Psoas muscle (tissue), 8 donors: Measurements from ENCODE around the gene ELMO2. TPM values are rescaled to one million over a fixed set of nuclear protein-coding genes. Genes with fewer than 3 reads are reported as not detected.
"Not testable (repeated sequence)": the region's sequence is repeated elsewhere in the genome, so short reads cannot be mapped to it uniquely, and the experiment has no call there.

Experiments
- ATAC-seq, 4 donors: fragments of 200-7000 bp; cut with Tn5 transposase; one replicate each; pipeline ENCODE4 v1.9.1; 2020; ENCODE audit warnings: moderate library complexity in 3 of 4, mild to moderate bottlenecking in 2 of 4
- DNase-seq, 2 donors: peaks; one replicate each; pipeline ENCODE4 v3.0.0-alpha.2; 2020
- H3K27ac ChIP-seq: fragments of 200-600 bp; one replicate; pipeline ENCODE4 v1.8.0; 2022
- H3K27me3 ChIP-seq, 3 donors: fragments of 200-600 bp in 1 of 3; one replicate each; pipeline versions ENCODE4 v1.6.1 to v1.8.0; 2013 to 2022; ENCODE audit warnings: low read length in 2 of 3, mild to moderate bottlenecking in 2 of 3, moderate library complexity in 1 of 3; ENCODE audit not compliant: insufficient read depth in 3 of 3
- H3K36me3 ChIP-seq, 2 donors: fragments of 200-600 bp in 1 of 2; one replicate each; pipeline versions ENCODE4 v1.6.1 to v1.8.0; 2013 to 2022; ENCODE audit warnings: low read depth in 1 of 2, mild to moderate bottlenecking in 1 of 2, moderate library complexity in 1 of 2; ENCODE audit not compliant: insufficient read depth in 1 of 2
- H3K4me1 ChIP-seq: fragments of 200-600 bp; one replicate; pipeline ENCODE4 v1.8.0; 2022
- H3K4me3 ChIP-seq: fragments of 200-600 bp; one replicate; pipeline ENCODE4 v1.8.0; 2022; ENCODE audit warnings: mild to moderate bottlenecking
- H3K9me3 ChIP-seq: fragments of 200-600 bp; one replicate; pipeline ENCODE4 v1.8.0; 2022
- CTCF ChIP-seq: fragments of 200-600 bp; IDR thresholded peaks from one replicate; pipeline ENCODE4 v1.8.0; 2022; ENCODE audit warnings: antibody characterized with exemption
- WGBS, 3 donors: extraction: QIAGEN DNeasy Blood & Tissue Kit; methylation state at CpG; one replicate each; pipeline versions ENCODE4 v1.1.6 to v1.1.7; 2013; 5-methylcytosine and 5-hydroxymethylcytosine counted together
- intact Hi-C, 2 donors: fragments of 100-400 bp; cut with DNase I; formaldehyde crosslinking; loops; one replicate each; pipeline versions ENCODE4 v1.11.0 to v1.14.2; 2022
- polyA plus RNA-seq, 3 donors: library from polyadenylated mRNA; stranded (reverse); fragments of 200-250 nt; gene quantifications; one replicate each; pipeline ENCODE4 v1.2.3, GENCODE V29; 2013
- total RNA-seq, 4 donors: library from RNA; stranded (reverse); fragmentation: NEBNext Ultra II Directional in 2 of 4; extraction: Animal tissue kit (Norgen Biotek cat#: 25700) in 2 of 4; gene quantifications; one replicate each; pipeline versions ENCODE4 v1.2.1 to v1.2.4, GENCODE V29; 2021 to 2023
- donor health status: healthy with polysubstance abuse.
- donor health status: DM: no; HTN: no; CAD: no; lungs with moderate emphysema.
- donor health status: Bipolar disorder and iron deficiency.
- donor health status: healthy.
- donor health status: DM: yes; HTN: yes; CAD: no.
- donor health status: DM: no; HTN: no; CAD: no.
- donor health status: DM: no; HTN: no; CAD: no.
- donor health status: DM: yes; HTN: yes; CAD: no.

ELMO2 gene
- total and polyA plus RNA-seq, 7 donors, result 21.2 to 60.7 (median 40.3) TPM

GRCh38 chr20:46393967-46394366 is 12.4 kb downstream of the ELMO2 start:
- DNase-seq (no peak), ATAC-seq (no peak)
- no peaks in the 10 kb centered on the region for H3K9me3 ChIP-seq
- peaks cover 22 to 91% of the 10 kb centered on the region in 2 donors for H3K36me3 ChIP-seq
- intact Hi-C loops, result no loop called here
- WGBS, 3 donors, result 77 to 78% (median 77%) methylated on average over 6 of the region's 6 CpGs
- no peak for TF ChIP-seq CTCF
- H3K4me3 ChIP-seq, result no peak overlapping the region
- no peaks in the 10 kb centered on the region for H3K27me3 ChIP-seq
- H3K4me1 ChIP-seq, result peaks cover 12% of the 10 kb centered on the region
- H3K27ac ChIP-seq, result no peak overlapping the region

- DNase-seq, result peak; percentile 66 to 87
- Histone ChIP-seq H3K27ac (peak overlapping the region; percentile 42), H3K27me3 (no peaks in the 10 kb centered on the region), H3K4me1 (no peaks in the 10 kb centered on the region), H3K4me3 (no peak overlapping the region), H3K9me3 (no peaks in the 10 kb centered on the region), H3K36me3 (peaks cover 37 to 98% of the 10 kb centered on the region in 2 donors)
- WGBS, 3 donors, result 39 to 66% (median 53%) methylated on average over 10 of the region's 10 CpGs
- ATAC-seq, result peak; percentile 73 to 94 (median 88)
- TF ChIP-seq CTCF, result no peak
- intact Hi-C loops, result no loop called here
Measured at GRCh38 chr20:46388937-46389336, 17.5 kb downstream of the ELMO2 start.

- Histone ChIP-seq H3K36me3 (peaks cover 34 to 98% of the 10 kb centered on the region in 2 donors), H3K4me3 (no peak overlapping the region), H3K27me3 (no peaks in the 10 kb centered on the region), H3K9me3 (no peaks in the 10 kb centered on the region), H3K4me1 (no peaks in the 10 kb centered on the region), H3K27ac (peak overlapping the region; percentile 42)
- DNase-seq, result no peak
- intact Hi-C loops, result no loop called here
- ATAC-seq, result no peak
- TF ChIP-seq CTCF, result no peak
- WGBS, 3 donors, result 76 to 90% (median 79%) methylated on average over 5 of the region's 5 CpGs
Measured at GRCh38 chr20:46388201-46388836, 18.1 kb downstream of the ELMO2 start.

- H3K9me3 ChIP-seq, H3K27ac ChIP-seq, H3K4me3 ChIP-seq, H3K4me1 ChIP-seq, intact Hi-C loops, H3K27me3 ChIP-seq, ATAC-seq, DNase-seq: not testable (repeated sequence)
- 89 to 92% (median 91%) methylated on average over 3 of the region's 3 CpGs for WGBS, 3 donors
- peaks cover 32 to 98% of the 10 kb centered on the region in 2 donors for H3K36me3 ChIP-seq
Measured at GRCh38 chr20:46387054-46387453, 19.4 kb downstream of the ELMO2 start.

- no peak overlapping the region for H3K27ac ChIP-seq
- intact Hi-C loops, result no loop called here
- peaks cover 26 to 100% of the 10 kb centered on the region in 2 donors for H3K36me3 ChIP-seq
- WGBS, 3 donors, result 89 to 98% (median 96%) methylated on average over 2 of the region's 2 CpGs
- no peaks in the 10 kb centered on the region for H3K4me1 ChIP-seq
- TF ChIP-seq CTCF, result no peak
- H3K9me3 ChIP-seq, result no peaks in the 10 kb centered on the region
- no peak for DNase-seq
- H3K4me3 ChIP-seq, result no peak overlapping the region
- no peaks in the 10 kb centered on the region for H3K27me3 ChIP-seq
- no peak for ATAC-seq
Measured at GRCh38 chr20:46378412-46379009, 27.9 kb downstream of the ELMO2 start.
